H54 (cell line): Measurements from ENCODE around the gene TOX3.

Experiments
- DNase-seq: peaks from one replicate; pipeline ENCODE4 v3.0.0; 2011; ENCODE audit warnings: low spot score, mixed read lengths; ENCODE audit not compliant: insufficient read length
- FAIRE-seq: peaks from 3 replicates; lab custom pipeline; 2011; peaks lifted over from hg19 to GRCh38; lab: Jason Lieb, UNC
- POLR2A ChIP-seq: IDR thresholded peaks from 2 replicates; pipeline ENCODE4 v1.6.1; 2011; ENCODE audit warnings: low read depth, mild to moderate bottlenecking, low read length

TOX3 gene

DNA sequence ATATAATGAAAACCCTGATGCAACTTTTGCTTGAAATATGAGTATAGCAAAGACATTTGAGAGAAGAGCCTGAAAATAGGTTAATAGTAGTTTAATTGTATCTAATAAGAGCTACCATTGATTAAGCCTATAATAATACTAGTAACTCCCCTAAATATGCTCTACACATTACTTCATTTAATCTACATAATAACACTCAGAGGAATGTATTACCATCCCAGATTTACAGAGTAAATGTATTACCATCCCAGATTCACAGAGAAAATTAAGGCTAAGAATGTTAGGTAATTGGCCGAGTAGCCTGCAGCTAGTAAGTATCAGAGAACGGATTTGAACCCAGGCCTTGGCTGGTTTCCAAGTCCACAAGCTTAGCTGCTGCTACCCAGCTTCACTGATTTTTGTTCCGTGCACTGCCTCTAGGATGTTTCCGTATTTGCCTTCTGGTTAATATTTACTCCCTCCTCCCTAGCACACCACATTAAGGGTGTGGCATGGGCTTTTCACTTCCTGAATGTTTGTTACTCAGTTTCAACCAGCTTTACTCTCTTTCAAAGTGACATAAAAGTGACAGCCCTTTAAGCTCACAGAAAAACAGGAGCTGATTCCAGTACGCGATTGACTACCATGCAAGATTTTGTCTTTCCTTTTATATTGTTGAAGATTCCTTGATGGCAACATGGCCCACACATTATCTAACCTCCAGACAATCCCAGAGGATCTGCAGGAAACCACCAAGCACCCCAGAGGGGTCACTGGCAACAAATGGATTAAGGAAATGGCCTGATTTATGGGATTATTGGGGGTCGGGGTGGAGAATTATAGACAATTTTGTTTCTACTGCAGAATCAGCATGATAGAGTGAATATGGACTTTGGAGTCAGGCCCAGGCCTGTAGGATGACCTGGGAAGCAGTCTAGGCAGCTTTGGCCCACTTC, 26.7 kb upstream of the TOX3 start:
- TF ChIP-seq POLR2A = no peak
- FAIRE-seq = no peak
- DNase-seq = no peak

GRCh38 chr16:52572656-52573055, 25.7 kb upstream of the TOX3 start:
- FAIRE-seq = no peak
- DNase-seq = no peak
- TF ChIP-seq POLR2A = no peak

DNA sequence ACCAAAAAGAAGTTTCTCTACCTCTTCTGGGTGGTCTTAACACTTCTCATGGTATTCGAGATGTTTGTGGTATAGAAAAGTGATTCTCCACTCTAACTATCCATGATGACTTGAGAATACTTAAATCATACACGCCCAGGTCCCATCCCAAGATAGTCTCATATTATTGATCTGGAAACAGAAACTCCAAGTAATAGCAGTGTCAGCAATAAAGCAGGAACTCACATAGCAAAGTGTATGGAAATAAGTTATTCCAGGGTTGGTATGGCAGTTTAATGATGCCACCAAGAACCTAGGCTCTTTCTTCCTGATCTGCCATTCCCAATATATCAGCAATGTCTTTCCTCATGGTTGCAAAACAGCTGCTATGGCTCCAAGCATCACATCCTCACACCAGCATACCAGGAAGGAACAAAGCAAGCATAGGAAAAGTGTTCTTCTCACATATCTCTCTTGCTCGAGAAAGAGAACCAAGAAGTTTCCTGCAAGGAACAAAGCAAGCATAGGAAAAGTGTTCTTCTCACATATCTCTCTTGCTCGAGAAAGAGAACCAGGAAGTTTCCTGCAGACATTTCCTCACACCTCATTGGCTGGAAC, 23.6 kb upstream of the TOX3 start:
- no peak for TF ChIP-seq POLR2A
- DNase-seq (no peak), FAIRE-seq (no peak)

GRCh38 chr16:52569701-52570100, 22.8 kb upstream of the TOX3 start:
- no peak for TF ChIP-seq POLR2A
- no peak for DNase-seq
- no peak for FAIRE-seq

DNA sequence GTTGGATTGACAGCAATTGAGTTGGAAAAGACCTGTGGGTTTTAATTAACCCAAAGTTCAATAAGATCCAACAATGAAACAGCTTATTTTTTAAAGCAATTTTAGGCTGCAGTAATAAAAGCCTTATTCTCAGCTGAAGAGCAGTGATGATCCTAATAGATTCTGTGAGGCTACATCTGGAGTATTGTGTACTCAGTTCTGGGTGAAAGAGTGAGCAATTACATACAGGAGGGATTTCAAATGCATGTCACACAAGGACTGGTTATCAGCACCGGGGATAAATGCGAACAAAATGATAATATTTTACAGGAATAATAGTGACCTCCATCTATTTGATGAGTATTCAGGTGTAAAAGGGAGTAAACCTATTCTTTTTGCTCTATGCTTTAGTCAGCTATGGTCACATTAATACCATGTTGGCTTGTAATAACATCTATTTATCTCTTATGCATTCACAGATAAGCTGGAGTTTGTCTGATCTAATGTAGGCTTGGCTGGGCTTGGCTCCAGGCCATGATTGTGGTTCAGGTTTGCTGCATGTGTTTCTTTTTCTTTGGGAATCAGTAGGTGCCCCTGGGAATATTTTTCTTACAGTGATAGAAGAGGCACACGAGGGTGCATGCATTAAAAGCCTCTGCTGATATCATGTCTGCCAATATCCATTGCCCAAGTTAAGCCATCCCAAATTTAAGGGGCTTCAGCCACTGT, 22.2 kb upstream of the TOX3 start:
- FAIRE-seq (no peak), DNase-seq (no peak)
- TF ChIP-seq POLR2A = no peak

DNA sequence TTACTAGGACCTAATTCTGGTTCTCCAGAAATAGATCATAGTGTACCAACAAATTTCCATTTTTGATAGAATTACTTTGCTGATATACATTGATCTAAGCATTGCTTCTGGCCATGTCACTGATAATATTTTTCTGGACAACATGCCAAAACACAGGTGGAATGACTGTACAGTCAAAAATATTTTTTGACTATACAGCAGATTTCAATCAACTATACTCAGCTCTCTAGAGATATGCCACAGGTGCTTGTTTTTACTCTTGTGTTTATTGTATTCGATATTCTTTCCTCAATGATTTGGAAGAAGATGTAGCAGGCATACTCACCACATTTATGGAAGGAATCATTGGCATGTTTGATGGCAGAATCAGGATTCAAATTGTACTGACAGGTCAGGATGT, 21.6 kb upstream of the TOX3 start:
- DNase-seq (no peak), FAIRE-seq (no peak)
- no peak for TF ChIP-seq POLR2A

GRCh38 chr16:52567193-52567592, 20.2 kb upstream of the TOX3 start:
- FAIRE-seq = no peak
- no peak for TF ChIP-seq POLR2A
- DNase-seq = no peak

DNA sequence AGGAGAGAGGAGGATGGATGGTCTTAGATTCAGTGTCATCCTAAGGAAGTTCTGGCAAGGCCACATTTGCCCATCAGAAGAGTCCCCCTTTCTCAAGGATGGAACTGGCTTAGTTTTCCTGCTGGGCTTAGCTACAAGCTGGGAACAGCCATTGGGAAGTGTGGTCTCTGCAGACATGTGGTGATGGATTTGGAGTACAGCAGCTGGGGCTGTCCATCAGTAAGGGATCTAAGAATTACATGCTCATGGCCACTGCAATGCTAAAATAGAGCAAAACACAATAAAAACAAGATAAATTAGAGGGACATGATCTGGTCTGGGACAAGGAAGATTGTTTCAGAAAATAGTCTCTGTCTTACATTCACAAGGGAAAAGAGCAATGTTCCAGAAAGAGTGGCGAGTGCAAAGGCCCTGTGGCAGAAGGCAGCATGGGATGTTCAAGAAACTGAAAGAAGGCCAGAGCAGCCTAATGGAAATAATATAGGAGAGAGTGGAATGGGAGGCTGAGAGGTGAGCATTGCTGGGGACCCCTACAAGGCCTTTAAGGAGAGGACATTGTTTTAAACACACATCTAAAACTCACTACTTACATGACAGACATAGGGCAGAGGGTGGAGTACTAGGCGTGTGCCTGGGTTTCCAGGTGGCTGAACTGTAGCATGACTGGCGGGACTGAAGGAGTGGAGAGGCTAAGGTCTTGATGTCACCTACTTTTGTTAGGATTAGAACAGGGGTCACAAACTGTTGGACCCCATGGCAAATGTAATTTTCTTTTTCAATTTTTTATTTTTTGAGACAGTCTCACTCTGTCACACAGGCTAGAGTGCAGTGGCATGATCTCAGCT, 17.0 kb upstream of the TOX3 start:
- DNase-seq (no peak), FAIRE-seq (no peak)
- TF ChIP-seq POLR2A = no peak

- FAIRE-seq = no peak
- no peak for TF ChIP-seq POLR2A
- DNase-seq = no peak
These were observed 15.8 kb upstream of the TOX3 start for GRCh38 chr16:52562770-52563169.

- FAIRE-seq (no peak), DNase-seq (no peak)
These were observed 15.2 kb upstream of the TOX3 start for GRCh38 chr16:52561910-52562741.

GRCh38 chr16:52558448-52558847, 11.5 kb upstream of the TOX3 start:
- TF ChIP-seq POLR2A = no peak
- no peak for DNase-seq
- no peak for FAIRE-seq

More at GRCh38 chr16:52561910-52562741, 15.2 kb upstream of the TOX3 start:
- no peak for TF ChIP-seq POLR2A

GRCh38 chr16:52557236-52557635, 10.3 kb upstream of the TOX3 start:
- no peak for TF ChIP-seq POLR2A
- FAIRE-seq (no peak), DNase-seq (no peak)
